ENCODE measurements around the gene ZFR2. TPM values are rescaled to one million over a fixed set of nuclear protein-coding genes. Genes with fewer than 3 reads are reported as not detected.
"Not testable (repeated sequence)": the region's sequence is repeated elsewhere in the genome, so short reads cannot be mapped to it uniquely, and the experiment has no call there.

ZFR2 gene
- total RNA-seq, 3 donors from 2014 or later: 0.66 TPM; not detected in 2

GRCh38 chr19:3881272-3882040 lies 12.6 kb upstream of the ZFR2 start:
- TF ChIP-seq, protein P1, sequence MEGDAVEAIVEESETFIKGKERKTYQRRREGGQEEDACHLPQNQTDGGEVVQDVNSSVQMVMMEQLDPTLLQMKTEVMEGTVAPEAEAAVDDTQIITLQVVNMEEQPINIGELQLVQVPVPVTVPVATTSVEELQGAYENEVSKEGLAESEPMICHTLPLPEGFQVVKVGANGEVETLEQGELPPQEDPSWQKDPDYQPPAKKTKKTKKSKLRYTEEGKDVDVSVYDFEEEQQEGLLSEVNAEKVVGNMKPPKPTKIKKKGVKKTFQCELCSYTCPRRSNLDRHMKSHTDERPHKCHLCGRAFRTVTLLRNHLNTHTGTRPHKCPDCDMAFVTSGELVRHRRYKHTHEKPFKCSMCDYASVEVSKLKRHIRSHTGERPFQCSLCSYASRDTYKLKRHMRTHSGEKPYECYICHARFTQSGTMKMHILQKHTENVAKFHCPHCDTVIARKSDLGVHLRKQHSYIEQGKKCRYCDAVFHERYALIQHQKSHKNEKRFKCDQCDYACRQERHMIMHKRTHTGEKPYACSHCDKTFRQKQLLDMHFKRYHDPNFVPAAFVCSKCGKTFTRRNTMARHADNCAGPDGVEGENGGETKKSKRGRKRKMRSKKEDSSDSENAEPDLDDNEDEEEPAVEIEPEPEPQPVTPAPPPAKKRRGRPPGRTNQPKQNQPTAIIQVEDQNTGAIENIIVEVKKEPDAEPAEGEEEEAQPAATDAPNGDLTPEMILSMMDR (IDR thresholded peaks at IDR 0.05): no peak
- intact Hi-C loops (cut with DNase I, micrococcal nuclease): no loop called here
- no peak for ATAC-seq
- Histone ChIP-seq H3K36me3 (ENCODE audit: low read depth) (no peaks in the 10 kb centered on the region), H3K9me3 (no peaks in the 10 kb centered on the region), H3K4me1 (ENCODE audit: low read depth) (no peaks in the 10 kb centered on the region), H3K4me3 (no peak overlapping the region)
- DNase-seq: no peak

DNA sequence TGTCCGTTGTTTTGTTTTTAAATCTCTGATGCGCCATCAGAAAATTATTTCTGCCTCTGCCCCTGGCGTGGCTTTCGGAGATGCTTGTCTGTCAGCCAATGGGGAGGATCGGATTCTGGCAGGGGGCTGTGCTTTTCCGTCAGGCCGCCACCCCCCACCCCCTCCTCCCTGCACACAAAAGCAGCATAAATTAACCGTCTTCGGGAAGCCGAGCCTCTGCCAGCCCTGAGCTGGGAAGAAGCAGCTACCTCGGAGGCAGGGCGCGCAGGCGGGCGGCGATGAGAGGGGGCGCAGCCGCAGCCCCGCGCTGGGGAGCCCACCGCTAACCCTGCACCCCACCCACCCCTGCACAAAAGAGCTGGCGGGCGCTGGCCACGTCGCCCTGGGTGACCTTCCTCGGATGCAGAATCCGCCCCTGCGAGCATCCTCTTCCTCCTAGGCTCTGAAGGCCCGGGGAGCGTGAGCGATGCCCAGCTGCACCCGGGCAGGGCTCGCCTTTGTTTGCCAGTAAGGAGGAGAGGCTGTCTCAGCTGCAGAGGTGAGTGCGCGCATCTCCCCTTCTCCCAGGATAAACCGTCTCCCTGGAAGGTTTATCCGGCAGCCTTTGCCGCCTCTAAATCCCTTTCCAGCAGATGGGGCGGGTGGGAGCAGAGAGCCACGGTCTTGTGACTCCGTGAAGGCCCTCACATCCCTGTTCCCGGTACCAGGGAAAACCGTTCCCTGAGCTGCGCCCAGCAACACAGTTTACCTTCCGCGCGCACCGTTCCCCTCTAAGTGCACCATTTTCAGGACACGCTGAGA lies 11.8 kb upstream of the ZFR2 start, which contains the start of gene ATCAY:
Gene ATCAY, plus strand, starts transcription at position 215 of the 801 bp plus-strand sequence. CDS start 5,083 bp downstream, outside the sequence.
- TF ChIP-seq, protein P1 (IDR thresholded peaks at IDR 0.05): no peak
- ATAC-seq: no peak
- H3K9me3 ChIP-seq: no peaks in the 10 kb centered on the region
- H3K4me3 ChIP-seq: no peak within 1 kb of the TSS
- no peaks in the 10 kb centered on the region for H3K4me1 ChIP-seq (ENCODE audit: low read depth)
- intact Hi-C loops (cut with DNase I, micrococcal nuclease): no loop called here
- no peaks in the 10 kb centered on the region for H3K36me3 ChIP-seq (ENCODE audit: low read depth)
- DNase-seq: no peak

DNA sequence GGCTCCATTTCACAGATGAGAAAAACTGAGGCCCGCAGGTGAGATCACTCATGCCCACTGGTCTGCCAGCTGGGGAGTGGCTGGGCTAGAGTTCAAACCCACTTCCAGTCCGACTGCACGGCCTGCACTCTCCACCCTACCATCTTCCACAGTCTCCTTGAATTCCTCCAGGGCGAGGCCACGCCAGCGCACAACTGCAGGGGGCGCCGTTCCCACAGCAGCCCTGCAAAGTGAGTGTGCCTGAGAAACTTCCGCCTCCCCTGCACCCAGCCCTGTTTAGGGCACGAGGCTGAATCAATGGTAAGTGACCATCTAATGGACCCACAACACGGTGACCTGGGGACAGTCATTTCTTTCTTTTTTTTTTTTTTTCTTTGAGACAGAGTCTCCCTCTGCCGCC lies 10.8 kb upstream of the ZFR2 start:
- TF ChIP-seq, protein P1 (IDR thresholded peaks at IDR 0.05): no peak
- DNase-seq (no peak), ATAC-seq (no peak)
- no peaks in the 10 kb centered on the region for H3K4me1 ChIP-seq (ENCODE audit: low read depth)
- intact Hi-C loops (cut with DNase I, micrococcal nuclease): no loop called here
- H3K4me3 ChIP-seq: no peak overlapping the region
- no peaks in the 10 kb centered on the region for H3K36me3 ChIP-seq (ENCODE audit: low read depth)
- no peaks in the 10 kb centered on the region for H3K9me3 ChIP-seq

GRCh38 chr19:3874695-3875094 lies 5.9 kb upstream of the ZFR2 start:
- H3K9me3 ChIP-seq; ATAC-seq; H3K4me3 ChIP-seq; intact Hi-C loops (cut with DNase I, micrococcal nuclease); H3K4me1 ChIP-seq (ENCODE audit: low read depth); H3K36me3 ChIP-seq (ENCODE audit: low read depth); DNase-seq: not testable (repeated sequence)

GRCh38 chr19:3873151-3873550 lies 4.3 kb upstream of the ZFR2 start:
- no peak for ATAC-seq
- TF ChIP-seq, protein P1 (IDR thresholded peaks at IDR 0.05): no peak
- Histone ChIP-seq H3K36me3 (ENCODE audit: low read depth) (no peaks in the 10 kb centered on the region), H3K4me3 (no peak overlapping the region), H3K9me3 (no peaks in the 10 kb centered on the region), H3K4me1 (ENCODE audit: low read depth) (no peaks in the 10 kb centered on the region)
- no peak for DNase-seq
- intact Hi-C loops (cut with DNase I, micrococcal nuclease): no loop called here
